BLaER1 treated with 17β-estradiol and CSF1 and Interleukin-3, amounts not matched to agents 10 nM and 100 nM (cell line): Measurements from ENCODE around the gene CD5L.

Experiments
- H3K27ac ChIP-seq, 11 experiments: shearing (Covaris generic); formaldehyde crosslinking; 2 replicates each; pipeline ENCODE4 v1.8.1; 2022
- H3K27me3 ChIP-seq, 11 experiments: shearing (Covaris generic); formaldehyde crosslinking; 2 replicates each; pipeline ENCODE4 v1.8.1; 2022
- H3K36me3 ChIP-seq, 11 experiments: shearing (Covaris generic); formaldehyde crosslinking; 2 replicates each; pipeline ENCODE4 v1.8.1; 2022
- H3K4me1 ChIP-seq, 10 experiments: shearing (Covaris generic); formaldehyde crosslinking; 2 replicates each; pipeline ENCODE4 v1.8.1; 2022
- H3K4me2 ChIP-seq, 11 experiments: shearing (Covaris generic); formaldehyde crosslinking; 2 replicates each; pipeline ENCODE4 v1.8.1; 2022
- H3K4me3 ChIP-seq, 10 experiments: shearing (Covaris generic); formaldehyde crosslinking; 2 replicates each; pipeline ENCODE4 v1.8.1; 2022
- H3K9ac ChIP-seq, 11 experiments: shearing (Covaris generic); formaldehyde crosslinking; 2 replicates each; pipeline ENCODE4 v1.8.1; 2022
- H3K9me3 ChIP-seq, 11 experiments: shearing (Covaris generic); formaldehyde crosslinking; replicated peaks in 1 of 11; 2 replicates each; pipeline ENCODE4 v1.8.1; 2022
- H4K20me1 ChIP-seq, 11 experiments: shearing (Covaris generic); formaldehyde crosslinking; 2 replicates each; pipeline ENCODE4 v1.8.1; 2022
- Cebpa-rat ChIP-seq, 11 experiments: shearing (Covaris generic); IDR thresholded peaks; 2 replicates each; pipeline ENCODE4 v1.8.1; 2022

CD5L gene

GRCh38 chr1:157841708-157842107 lies at the start of gene CD5L:
TSS of gene CD5L (minus strand) at chr1:157841808. CDS start at chr1:157841701, 107 bp downstream.
- Histone ChIP-seq H3K9me3 (no peaks in the 10 kb centered on the region), H3K27me3 (no peaks in the 10 kb centered on the region), H3K27ac (no peak within 1 kb of the TSS), H3K9ac (no peak within 1 kb of the TSS), H4K20me1 (no peaks in the 10 kb centered on the region), H3K4me1 (peaks cover 0 to 40% (median 0%) of the 10 kb centered on the region in 10 experiments; a peak in 7 of 20 replicates), H3K36me3 (no peaks in the 10 kb centered on the region), H3K4me3 (no peak within 1 kb of the TSS), H3K4me2 (peak within 1 kb of the TSS in 1 of 11 experiments; percentile 61; a peak in 2 of 22 replicates)
- no peak for TF ChIP-seq Cebpa-rat (IDR thresholded peaks at IDR 0.05)

- Histone ChIP-seq H3K4me1 (peaks cover 0 to 52% (median 0%) of the 10 kb centered on the region in 10 experiments; a peak in 5 of 20 replicates), H3K9me3 (0 out of 22 replicates have a peak, but pooled peaks cover 0 to 5% (median 0%) of the 10 kb centered on the region in 11 experiments), H3K36me3 (no peaks in the 10 kb centered on the region), H4K20me1 (no peaks in the 10 kb centered on the region), H3K27ac (peak overlapping the region in 2 of 11 experiments; percentile 9 to 38; a peak in 2 of 22 replicates), H3K4me2 (peak overlapping the region in 3 of 11 experiments; percentile 16 to 81 (median 66); a peak in 5 of 22 replicates), H3K4me3 (no peak overlapping the region), H3K9ac (no peak overlapping the region), H3K27me3 (no peaks in the 10 kb centered on the region)
- no peak for TF ChIP-seq Cebpa-rat (IDR thresholded peaks at IDR 0.05)
Observed at GRCh38 chr1:157882580-157882979, 41.0 kb upstream of the CD5L start.

DNA sequence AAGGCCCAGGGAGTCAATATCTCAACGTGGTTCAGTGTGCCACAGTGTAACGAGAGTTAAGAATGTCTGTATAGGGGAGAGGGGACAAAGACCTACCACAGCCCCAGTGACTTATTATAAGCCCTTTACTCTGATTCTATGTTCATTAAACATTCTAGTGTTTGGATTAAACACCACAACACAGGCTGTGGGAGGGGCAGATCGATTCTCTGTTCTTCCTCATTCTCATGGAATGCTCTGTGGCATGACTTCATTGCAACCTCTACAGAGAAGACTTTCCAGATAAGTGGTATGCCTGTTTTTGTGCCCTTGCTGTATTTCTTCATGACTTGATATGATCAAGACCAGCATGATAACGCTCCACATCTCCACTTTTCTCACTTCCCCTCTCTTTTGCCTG lies 39.0 kb upstream of the CD5L start:
- H3K27me3 ChIP-seq = no peaks in the 10 kb centered on the region
- H3K4me3 ChIP-seq = no peak overlapping the region
- no peaks in the 10 kb centered on the region for H3K36me3 ChIP-seq
- H3K27ac ChIP-seq = no peak overlapping the region
- no peak for TF ChIP-seq Cebpa-rat (IDR thresholded peaks at IDR 0.05)
- 0 out of 22 replicates have a peak, but pooled peaks cover 0 to 5% (median 0%) of the 10 kb centered on the region in 11 experiments for H3K9me3 ChIP-seq
- no peaks in the 10 kb centered on the region for H4K20me1 ChIP-seq
- peak overlapping the region in 2 of 11 experiments; percentile 36 to 56; a peak in 4 of 22 replicates for H3K4me2 ChIP-seq
- peaks cover 0 to 52% (median 0%) of the 10 kb centered on the region in 10 experiments; a peak in 5 of 20 replicates for H3K4me1 ChIP-seq
- no peak overlapping the region for H3K9ac ChIP-seq

GRCh38 chr1:157878059-157878458 lies 36.5 kb upstream of the CD5L start:
- no peak overlapping the region for H3K4me3 ChIP-seq
- no peaks in the 10 kb centered on the region for H3K9me3 ChIP-seq
- H3K36me3 ChIP-seq = no peaks in the 10 kb centered on the region
- H3K9ac ChIP-seq = no peak overlapping the region
- H3K27me3 ChIP-seq = no peaks in the 10 kb centered on the region
- H3K4me2 ChIP-seq = no peak overlapping the region
- H3K27ac ChIP-seq = no peak overlapping the region
- H3K4me1 ChIP-seq = peaks cover 0 to 32% (median 0%) of the 10 kb centered on the region in 10 experiments; a peak in 5 of 20 replicates
- no peaks in the 10 kb centered on the region for H4K20me1 ChIP-seq
- TF ChIP-seq Cebpa-rat (IDR thresholded peaks at IDR 0.05) = no peak

- Histone ChIP-seq H3K4me3 (no peak overlapping the region), H3K9ac (no peak overlapping the region), H3K27ac (no peak overlapping the region), H3K36me3 (no peaks in the 10 kb centered on the region), H3K27me3 (no peaks in the 10 kb centered on the region), H4K20me1 (no peaks in the 10 kb centered on the region), H3K4me2 (peak overlapping the region in 2 of 11 experiments; percentile 21 to 50; a peak in 4 of 22 replicates), H3K9me3 (no peaks in the 10 kb centered on the region), H3K4me1 (peaks cover 0 to 13% (median 0%) of the 10 kb centered on the region in 10 experiments; a peak in 5 of 20 replicates)
- TF ChIP-seq Cebpa-rat (IDR thresholded peaks at IDR 0.05) = no peak
Observed at GRCh38 chr1:157870490-157870889, 28.9 kb upstream of the CD5L start.

GRCh38 chr1:157868654-157869053 lies 27.0 kb upstream of the CD5L start:
- Histone ChIP-seq H3K4me1 (peaks cover 0 to 13% (median 0%) of the 10 kb centered on the region in 10 experiments; a peak in 5 of 20 replicates), H3K27me3 (no peaks in the 10 kb centered on the region), H4K20me1 (no peaks in the 10 kb centered on the region), H3K9ac (no peak overlapping the region), H3K27ac (no peak overlapping the region), H3K9me3 (no peaks in the 10 kb centered on the region), H3K4me3 (no peak overlapping the region), H3K36me3 (no peaks in the 10 kb centered on the region), H3K4me2 (no peak overlapping the region)
- TF ChIP-seq Cebpa-rat (IDR thresholded peaks at IDR 0.05) = no peak

DNA sequence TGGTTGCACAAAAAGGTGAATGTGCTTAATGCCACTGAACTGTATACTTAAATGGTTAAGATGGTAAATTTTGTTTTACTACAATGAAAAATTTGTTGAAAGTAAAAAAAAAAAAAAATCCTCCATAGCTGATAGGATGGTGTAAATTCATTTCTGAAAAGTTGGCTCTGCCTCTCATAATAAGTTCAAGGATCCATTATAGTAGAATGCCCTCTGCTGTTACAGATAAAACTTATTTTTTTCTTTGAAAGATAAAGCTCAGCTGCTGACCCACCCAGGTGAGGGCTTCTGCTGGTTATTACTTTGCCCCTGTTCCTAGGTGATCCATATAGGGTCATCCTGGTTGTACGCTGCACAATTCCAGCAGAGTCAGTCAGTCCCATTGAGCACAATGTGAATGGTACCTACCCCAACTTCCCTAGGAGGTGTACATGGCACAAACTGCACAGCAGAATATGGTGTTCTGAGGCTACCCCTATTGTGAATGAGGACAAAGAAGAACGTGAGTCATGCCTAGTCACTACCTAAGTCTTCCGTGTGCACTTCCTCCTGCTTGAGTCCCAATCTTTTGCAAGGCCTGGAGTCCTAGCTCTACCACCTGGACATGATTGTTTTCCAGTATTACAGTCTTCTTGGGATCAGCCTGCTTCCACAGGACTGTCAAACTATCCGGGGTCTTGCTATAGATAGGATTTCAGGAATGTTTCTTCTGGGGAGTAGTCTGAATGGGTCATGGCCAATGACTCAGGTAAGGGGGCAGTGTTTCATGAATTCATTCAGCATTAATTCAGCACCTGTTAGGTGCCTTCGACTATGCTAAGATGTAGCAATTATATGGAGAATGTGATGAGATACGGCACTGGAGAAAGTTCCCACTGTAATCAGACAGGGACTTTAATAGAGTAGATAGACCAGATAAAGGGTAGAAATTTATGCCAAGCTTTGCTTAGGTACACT lies 20.8 kb upstream of the CD5L start:
- H3K9me3 ChIP-seq = no peaks in the 10 kb centered on the region
- no peak for TF ChIP-seq Cebpa-rat (IDR thresholded peaks at IDR 0.05)
- no peak overlapping the region for H3K4me3 ChIP-seq
- H3K27me3 ChIP-seq = no peaks in the 10 kb centered on the region
- no peaks in the 10 kb centered on the region for H3K4me1 ChIP-seq
- H3K27ac ChIP-seq = no peak overlapping the region
- no peak overlapping the region for H3K9ac ChIP-seq
- no peaks in the 10 kb centered on the region for H3K36me3 ChIP-seq
- H4K20me1 ChIP-seq = no peaks in the 10 kb centered on the region
- no peak overlapping the region for H3K4me2 ChIP-seq

GRCh38 chr1:157856538-157856937 lies 14.9 kb upstream of the CD5L start:
- H3K4me3 ChIP-seq = no peak overlapping the region
- no peak overlapping the region for H3K27ac ChIP-seq
- H3K36me3 ChIP-seq = no peaks in the 10 kb centered on the region
- no peaks in the 10 kb centered on the region for H3K4me1 ChIP-seq
- H3K4me2 ChIP-seq = no peak overlapping the region
- H3K27me3 ChIP-seq = no peaks in the 10 kb centered on the region
- TF ChIP-seq Cebpa-rat (IDR thresholded peaks at IDR 0.05) = no peak
- H3K9ac ChIP-seq = no peak overlapping the region
- 0 out of 22 replicates have a peak, but pooled peaks cover 0 to 5% (median 0%) of the 10 kb centered on the region in 11 experiments for H3K9me3 ChIP-seq
- no peaks in the 10 kb centered on the region for H4K20me1 ChIP-seq

DNA sequence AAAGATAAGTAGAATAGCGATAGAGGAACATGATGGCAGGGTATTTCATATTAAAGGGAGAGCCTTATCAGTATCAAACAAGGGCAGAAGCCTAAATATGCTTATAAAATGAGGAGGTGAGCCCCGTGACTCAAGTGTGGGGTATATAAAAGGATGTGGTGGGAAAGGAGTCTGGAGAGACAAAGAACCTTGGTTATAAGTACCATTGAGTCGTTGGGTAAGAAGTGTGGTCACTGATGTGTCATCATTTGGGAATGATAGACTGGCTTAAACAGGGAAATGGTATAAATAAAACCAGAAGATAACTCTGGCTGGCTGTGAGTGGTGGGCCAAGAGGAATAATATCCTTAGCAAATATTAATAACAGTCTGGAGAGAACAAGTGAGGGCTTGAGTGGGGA lies 10.9 kb upstream of the CD5L start:
- no peak overlapping the region for H3K9ac ChIP-seq
- H3K4me1 ChIP-seq = peaks cover 7 to 17% (median 13%) of the 10 kb centered on the region in 10 experiments
- no peaks in the 10 kb centered on the region for H3K27me3 ChIP-seq
- H4K20me1 ChIP-seq = no peaks in the 10 kb centered on the region
- H3K9me3 ChIP-seq = 0 out of 22 replicates have a peak, but pooled peaks cover 0 to 5% (median 0%) of the 10 kb centered on the region in 11 experiments
- no peak for TF ChIP-seq Cebpa-rat (IDR thresholded peaks at IDR 0.05)
- no peak overlapping the region for H3K27ac ChIP-seq
- H3K36me3 ChIP-seq = no peaks in the 10 kb centered on the region
- H3K4me3 ChIP-seq = no peak overlapping the region
- H3K4me2 ChIP-seq = no peak overlapping the region
